Coronary artery (tissue), 2 donors: ENCODE measurements around the gene AK8.
"Not testable (repeated sequence)": the region's sequence is repeated elsewhere in the genome, so short reads cannot be mapped to it uniquely, and the experiment has no call there.

Source experiments
- DNase-seq: peaks from one replicate; pipeline ENCODE4 v3.0.0-alpha.2; 2017; ENCODE audit warnings: low spot score
- H3K27ac ChIP-seq, 2 donors: fragments of 200-600 bp; sonication (generic); one replicate each; pipeline ENCODE4 v1.5.1; 2016 to 2019
- H3K4me3 ChIP-seq: fragments of 200-600 bp; sonication (generic); 2 replicates; pipeline ENCODE4 v1.5.1; 2016; ENCODE audit warnings: mild to moderate bottlenecking, moderate library complexity
- TF ChIP-seq, protein P1 (sequence below): fragments of 200-600 bp; sonication (generic); IDR thresholded peaks from one replicate; pipeline ENCODE4 v1.5.1; 2019; ENCODE audit warnings: antibody characterized with exemption

The AK8 gene

DNA sequence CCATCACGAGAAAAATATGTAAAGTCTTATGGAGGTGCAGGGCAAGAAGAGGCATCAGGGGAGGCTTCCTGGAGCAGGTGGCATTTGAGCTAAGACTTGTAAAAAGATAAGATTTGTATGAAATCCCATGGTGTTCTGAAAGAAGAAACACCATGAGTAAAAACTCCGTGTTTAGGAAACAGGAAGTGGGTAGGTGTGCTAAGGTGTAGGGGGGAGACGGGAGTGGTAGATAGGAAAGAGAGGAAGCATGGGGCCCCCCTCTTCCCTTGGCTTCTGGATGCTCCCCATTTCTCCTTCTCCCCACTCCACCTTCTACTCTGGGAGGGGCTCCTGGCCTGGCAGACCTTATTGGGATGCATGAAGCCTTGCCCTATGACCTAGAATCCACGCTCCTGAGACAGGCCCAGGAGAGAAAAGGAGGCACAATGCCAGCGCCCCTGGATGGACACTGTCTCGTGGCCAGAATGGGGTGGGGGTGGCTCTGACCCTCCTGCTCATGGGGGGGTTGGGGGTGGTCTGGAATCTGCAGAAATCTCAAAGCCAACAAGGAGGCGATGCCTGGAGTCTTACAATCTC, 104.2 kb downstream of the AK8 start:
- Histone ChIP-seq H3K27ac (no peak overlapping the region), H3K4me3 (no peak overlapping the region)
- TF ChIP-seq, protein P1, sequence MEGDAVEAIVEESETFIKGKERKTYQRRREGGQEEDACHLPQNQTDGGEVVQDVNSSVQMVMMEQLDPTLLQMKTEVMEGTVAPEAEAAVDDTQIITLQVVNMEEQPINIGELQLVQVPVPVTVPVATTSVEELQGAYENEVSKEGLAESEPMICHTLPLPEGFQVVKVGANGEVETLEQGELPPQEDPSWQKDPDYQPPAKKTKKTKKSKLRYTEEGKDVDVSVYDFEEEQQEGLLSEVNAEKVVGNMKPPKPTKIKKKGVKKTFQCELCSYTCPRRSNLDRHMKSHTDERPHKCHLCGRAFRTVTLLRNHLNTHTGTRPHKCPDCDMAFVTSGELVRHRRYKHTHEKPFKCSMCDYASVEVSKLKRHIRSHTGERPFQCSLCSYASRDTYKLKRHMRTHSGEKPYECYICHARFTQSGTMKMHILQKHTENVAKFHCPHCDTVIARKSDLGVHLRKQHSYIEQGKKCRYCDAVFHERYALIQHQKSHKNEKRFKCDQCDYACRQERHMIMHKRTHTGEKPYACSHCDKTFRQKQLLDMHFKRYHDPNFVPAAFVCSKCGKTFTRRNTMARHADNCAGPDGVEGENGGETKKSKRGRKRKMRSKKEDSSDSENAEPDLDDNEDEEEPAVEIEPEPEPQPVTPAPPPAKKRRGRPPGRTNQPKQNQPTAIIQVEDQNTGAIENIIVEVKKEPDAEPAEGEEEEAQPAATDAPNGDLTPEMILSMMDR: no peak
- DNase-seq: no peak

DNA sequence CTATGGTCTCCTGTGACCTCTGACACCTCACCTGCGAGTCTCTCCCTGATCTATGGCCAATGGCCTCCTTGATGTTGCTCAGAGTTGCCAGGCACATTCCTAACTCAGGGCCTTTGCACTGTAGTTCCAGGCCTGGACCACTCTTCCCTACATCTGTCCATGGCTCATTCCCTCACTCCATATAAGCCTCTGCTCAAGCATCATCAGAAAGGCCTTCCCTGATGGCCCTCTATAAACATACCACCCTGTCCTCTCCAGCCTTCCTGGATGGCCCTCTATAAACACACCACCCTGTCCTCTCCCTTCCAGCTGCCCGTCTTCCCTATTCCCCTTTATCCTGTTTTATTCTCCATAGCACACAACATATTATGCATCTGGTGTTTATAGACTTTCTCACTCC, 105.0 kb downstream of the AK8 start:
- no peak overlapping the region for H3K4me3 ChIP-seq
- no peak for DNase-seq
- TF ChIP-seq, protein P1: no peak
- no peak overlapping the region for H3K27ac ChIP-seq

DNA sequence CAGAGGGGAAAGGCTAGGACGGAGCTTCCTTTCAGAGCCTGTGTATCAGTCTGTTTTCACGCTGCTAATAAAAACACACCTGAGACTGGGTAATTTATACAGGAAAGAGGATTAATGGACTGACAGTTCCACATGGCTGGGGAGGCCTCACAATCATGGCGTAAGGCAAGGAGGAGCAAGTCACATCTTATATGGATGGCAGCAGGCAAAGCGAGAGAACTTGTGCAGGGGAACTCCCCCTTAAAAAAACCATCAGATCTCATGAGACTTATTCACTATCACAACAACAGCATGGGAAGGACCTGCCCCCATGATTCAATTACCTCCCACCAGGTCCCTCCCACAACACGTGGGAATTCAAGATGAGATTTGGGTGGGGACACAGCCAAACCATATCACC, 106.3 kb downstream of the AK8 start:
- not testable (repeated sequence) for DNase-seq, H3K27ac ChIP-seq, H3K4me3 ChIP-seq

DNA sequence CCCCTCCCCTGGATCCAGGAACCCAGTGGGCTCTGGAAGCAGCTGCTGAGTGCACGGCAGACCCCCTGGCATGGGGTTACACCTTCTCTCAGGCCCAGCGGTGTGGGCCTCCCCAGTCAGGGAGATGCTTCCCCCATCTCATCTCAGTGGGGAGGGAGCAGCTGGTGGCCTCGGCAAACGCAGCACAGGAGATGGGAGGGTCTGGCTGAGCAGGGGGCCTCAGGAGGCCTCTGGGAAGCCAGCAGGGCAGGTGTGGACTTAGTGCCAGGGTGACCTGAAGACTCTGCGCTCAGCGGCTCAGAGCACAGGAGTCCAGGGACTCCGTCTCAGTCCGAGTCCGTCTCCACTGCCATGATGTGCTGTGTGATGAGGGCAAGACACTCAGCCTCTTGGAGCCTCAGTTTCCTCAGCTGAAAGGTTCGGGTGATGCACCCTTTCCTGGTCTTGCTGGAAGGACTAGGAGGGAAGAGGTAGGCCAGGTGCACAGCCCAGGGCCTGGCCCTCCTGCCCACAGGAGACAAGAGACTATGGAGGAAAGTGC, 107.2 kb downstream of the AK8 start:
- TF ChIP-seq, protein P1: no peak
- H3K27ac ChIP-seq: peak overlapping the region; percentile 85 to 87
- H3K4me3 ChIP-seq: peak overlapping the region; percentile 86
- DNase-seq: no peak

DNA sequence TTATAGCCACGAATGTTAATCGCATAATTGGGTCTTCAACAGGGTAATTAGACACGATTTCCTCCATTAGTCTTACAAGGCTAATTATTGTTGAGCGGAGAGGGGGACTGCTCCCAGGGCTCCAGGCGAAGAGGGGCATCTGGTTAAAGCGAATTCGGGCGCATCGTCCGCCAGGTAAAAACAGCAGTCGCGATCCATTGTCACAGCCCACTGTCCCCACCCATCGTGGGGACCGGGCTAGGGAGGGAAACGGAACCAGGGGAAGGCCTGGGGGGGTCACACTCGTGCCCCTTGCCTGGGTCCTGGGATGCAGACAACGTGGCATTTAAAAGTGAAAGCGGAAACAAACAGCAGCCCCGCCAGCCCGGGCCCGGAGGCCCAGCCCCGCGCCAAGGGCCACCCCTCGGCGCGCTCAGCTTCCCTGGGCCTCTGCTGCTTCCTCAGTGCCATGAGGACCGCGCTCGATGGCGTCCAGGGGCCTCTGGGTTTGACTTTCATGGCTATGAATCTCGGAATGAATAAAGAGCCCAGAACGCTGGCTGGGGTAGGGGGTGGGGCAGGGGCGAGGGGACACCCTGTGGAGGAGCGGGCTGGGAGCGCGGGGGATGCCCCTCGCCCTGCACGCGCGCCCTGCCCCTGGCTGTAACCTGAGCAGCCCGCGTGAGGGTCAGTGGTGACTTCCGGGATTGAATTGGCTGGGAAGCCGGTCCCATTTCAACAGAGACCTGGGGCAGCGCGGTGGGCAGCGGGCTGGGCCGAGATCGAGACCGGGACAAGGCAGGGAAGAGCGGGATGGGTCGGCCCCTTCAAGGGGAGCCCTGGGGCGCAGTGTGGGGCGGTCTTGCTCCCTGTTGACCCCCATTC, 107.9 kb downstream of the AK8 start:
- TF ChIP-seq, protein P1: no peak
- Histone ChIP-seq H3K4me3 (peak overlapping the region; percentile 86), H3K27ac (peak overlapping the region; percentile 85 to 87)
- DNase-seq: peak; percentile 82

DNA sequence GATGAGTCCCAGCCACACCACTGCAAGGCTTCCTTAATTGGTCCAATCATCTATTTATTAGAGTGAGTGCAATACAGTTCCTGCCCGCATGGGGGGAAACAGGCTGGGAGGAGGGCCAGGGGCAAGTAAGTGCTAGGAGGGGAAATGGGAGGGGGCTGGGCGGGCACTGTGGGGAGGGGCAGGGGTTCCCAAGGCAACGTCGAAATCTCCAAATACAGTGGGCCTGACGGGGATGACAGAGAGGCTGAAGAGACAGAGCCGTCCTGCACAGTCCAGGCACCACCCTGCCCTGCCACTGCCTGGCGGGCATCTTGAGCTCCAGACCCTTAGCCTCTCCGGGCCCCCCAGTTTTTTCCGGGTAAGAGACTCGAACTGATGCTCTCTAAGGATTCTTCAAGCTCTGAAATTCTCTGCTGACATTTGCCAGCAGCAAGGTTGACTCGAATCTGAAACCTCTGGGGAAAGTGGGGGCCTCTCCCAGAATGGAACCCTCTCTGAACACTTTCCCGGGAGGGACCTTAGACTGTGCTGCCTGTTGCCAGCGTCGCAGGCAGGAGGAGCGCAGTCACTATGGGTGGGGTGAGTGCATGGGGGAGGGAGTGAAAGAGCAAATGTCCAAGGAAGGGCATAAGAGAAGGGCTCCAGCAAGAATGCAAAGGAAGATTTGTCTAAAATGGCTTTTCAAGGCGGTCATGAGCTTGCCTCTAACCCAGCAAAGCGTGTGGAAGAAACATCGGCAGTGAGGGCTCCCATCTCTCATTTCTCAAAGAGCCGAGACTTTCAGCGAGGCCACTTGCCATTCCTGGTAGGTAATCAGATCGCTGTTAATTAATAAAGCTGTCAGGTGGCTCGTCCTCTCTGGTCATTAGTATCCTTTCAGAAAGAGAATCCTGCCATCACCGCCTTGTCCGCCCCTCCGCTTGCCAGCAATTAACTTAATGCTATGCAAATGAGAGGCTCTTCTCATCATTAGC, 108.9 kb downstream of the AK8 start:
- H3K4me3 ChIP-seq: peak overlapping the region; percentile 86
- peak; percentile 80 for DNase-seq
- peak overlapping the region; percentile 85 to 87 for H3K27ac ChIP-seq
- TF ChIP-seq, protein P1: no peak

DNA sequence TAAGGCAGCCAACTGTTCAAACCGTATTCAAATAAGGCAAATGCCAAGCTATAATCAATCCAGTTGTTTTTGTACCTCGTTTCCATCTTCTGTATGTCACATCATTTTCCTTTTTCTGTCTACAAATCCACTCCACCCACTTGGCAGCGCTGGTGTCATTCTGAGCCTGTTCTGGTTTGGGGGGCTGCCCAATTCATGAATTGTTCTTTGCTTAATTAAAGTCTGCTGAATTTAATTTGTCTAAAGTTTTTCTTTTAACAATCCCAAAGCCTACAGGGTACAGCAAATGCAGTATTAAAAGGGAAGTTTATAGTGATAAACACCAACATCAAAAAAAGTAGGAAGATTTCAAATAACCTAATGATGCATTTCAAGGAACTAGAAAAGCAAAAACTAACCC, 114.5 kb downstream of the AK8 start:
- Histone ChIP-seq H3K27ac (no peak overlapping the region), H3K4me3 (no peak overlapping the region)
- DNase-seq: no peak
- TF ChIP-seq, protein P1: no peak
